CD4-positive, alpha-beta T cell treated with Interleukin-21 for 1 hour (primary cell): ENCODE data around the gene OR51E1.
A peak's percentile ranks its signal among the peaks of the same experiment; 100 is the strongest.

ENCODE experiments used
- DNase-seq: peaks from one replicate; pipeline ENCODE4 v3.0.0-alpha.2; 2020

Gene OR51E1

DNA sequence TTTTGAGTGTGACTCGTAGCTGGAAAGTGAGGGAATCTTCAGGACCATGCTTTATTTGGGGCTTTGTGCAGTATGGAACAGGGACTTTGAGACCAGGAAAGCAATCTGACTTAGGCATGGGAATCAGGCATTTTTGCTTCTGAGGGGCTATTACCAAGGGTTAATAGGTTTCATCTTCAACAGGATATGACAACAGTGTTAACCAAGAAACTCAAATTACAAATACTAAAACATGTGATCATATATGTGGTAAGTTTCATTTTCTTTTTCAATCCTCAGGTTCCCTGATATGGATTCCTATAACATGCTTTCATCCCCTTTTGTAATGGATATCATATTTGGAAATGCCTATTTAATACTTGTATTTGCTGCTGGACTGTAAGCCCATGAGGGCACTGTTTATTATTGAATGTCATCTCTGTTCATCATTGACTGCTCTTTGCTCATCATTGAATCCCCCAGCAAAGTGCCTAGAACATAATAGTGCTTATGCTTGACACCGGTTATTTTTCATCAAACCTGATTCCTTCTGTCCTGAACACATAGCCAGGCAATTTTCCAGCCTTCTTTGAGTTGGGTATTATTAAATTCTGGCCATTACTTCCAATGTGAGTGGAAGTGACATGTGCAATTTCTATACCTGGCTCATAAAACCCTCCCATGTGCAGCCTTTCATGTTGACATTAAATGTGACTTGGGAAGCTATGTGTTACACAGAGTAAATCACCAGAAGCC, 11.0 kb downstream of the OR51E1 start:
- DNase-seq = no peak

DNA sequence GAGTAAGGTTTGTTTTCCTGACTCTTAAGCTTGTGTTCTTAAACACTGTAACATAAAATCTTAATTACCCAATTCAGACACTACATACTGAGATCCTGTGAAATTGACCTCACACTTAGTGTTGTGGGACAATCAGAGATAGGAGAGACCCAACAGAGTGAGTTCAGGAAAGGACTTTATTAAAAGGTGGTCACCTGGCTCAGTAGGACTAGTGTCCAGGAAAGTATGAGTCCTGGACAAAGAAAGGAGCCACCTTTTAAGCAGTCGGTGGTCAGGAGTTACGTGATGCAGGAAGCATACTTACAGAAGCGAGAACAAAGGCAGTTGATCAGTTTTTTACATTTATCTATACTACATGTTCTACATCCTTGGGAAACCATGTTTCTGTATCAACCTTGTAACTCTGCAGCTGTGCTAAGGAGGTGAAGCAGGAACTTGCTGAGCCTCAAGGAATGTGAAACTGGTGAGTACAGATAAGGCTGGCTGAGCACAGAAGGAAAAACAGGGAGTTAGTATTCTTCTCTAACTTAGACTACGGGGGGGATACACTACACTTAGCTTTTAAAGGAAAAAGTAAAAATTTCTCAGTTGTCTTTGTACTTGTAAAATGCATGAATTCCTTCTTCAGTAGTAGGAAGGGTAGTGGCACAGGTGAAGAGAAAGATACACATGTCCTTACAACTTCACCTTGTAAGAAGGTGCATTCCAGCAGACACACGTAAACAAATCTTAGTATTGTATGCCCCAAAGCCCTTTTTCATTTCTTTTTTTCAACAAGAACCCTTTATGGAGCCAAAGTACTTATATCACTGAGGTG, 15.1 kb downstream of the OR51E1 start:
- DNase-seq = no peak

DNA sequence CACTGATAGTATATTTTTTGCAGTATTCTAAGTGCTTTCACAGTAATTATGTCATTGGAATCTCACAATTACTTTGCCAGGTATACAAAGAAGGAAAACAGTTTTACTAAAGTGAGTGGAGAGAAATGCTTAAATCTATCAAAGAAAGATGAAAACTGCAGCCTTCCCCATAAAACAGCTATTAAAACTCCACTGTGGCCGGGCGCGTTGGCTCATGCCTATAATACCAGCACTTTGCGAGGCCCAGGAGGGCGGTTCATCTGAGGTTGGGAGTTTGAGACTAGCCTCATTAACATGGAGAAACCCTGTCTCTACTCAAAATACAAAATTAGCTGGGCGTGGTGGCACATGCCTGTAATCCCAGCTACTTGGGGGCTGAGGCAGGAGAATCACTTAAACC, 19.1 kb downstream of the OR51E1 start:
- DNase-seq = no peak

DNA sequence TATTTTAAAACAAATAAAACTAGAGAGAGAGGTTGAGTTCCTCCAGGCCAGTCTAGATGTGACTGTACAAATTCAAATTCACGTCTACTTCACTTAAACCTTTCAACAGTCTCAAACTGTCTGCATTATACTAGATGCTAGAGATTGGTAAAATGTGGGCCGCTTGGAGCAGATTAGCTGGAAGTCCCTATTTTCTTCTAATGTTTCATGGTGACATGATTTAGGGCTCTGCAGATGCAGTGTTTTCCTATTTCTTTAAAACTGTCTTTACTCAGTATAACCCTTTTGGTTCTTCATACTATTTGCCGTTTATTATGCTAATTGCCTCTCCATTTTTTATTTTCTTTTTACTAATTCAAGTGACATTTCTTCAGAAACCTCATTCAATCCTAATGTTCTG, 20.4 kb downstream of the OR51E1 start:
- DNase-seq = no peak

DNA sequence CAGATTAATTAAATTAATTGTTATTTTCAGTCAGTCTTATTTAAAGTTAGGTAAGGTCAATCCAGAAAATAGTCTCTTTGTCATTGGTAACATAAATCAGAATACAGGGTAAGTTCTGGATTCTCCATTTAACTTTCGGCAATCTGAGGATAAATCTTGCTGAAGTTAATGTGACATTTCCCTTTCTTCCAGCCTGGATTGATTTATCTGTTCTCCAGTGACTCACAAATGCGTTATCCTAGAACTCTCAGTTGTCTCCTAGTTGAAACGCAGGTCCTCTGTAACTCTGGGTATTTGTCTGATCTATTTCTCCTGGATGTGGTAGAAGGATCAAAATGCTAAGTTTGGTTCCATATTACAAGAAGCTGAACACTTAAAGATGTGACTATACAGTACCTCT, 21.0 kb downstream of the OR51E1 start:
- no peak for DNase-seq

DNA sequence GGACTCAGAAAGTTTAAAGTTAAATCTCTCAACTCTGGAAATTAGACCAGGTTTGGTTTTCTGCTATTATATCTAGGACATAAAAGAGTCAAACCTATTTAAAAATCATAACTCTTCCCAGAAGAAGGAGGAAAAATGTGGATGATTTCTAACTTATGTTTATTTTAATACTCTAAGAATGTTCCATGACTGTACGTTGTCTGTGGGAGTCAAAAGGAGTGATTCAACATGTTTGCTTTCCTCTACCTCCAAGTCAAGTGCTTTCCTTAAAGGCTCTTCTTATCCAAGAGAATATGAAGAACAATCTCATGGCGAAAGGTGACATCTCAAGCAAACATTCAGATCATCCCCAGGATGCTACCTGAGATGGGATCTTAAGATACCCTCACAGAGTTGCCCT, 21.6 kb downstream of the OR51E1 start:
- DNase-seq = no peak

DNA sequence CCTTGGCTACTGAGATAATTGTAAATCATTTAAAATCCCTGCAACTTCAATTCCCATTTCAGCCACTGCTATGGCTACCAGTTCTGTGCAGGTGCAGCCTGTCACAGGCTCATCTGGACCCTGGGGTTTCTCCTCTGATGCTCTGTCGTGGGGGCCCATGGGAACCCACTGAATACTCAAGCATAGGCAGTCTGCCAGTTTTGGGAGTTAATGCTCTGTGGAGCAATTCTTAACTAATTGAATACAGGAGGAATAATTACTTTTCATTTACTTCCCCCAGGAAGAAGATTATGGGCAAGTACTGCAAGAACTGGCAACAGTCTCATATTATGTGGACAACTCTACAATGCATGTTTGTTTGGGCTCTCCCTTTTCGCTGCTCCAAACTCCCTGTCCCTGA, 28.0 kb downstream of the OR51E1 start:
- DNase-seq = no peak

- DNase-seq = no peak
Measured at GRCh38 chr11:4672470-4672869, 28.7 kb downstream of the OR51E1 start.

DNA sequence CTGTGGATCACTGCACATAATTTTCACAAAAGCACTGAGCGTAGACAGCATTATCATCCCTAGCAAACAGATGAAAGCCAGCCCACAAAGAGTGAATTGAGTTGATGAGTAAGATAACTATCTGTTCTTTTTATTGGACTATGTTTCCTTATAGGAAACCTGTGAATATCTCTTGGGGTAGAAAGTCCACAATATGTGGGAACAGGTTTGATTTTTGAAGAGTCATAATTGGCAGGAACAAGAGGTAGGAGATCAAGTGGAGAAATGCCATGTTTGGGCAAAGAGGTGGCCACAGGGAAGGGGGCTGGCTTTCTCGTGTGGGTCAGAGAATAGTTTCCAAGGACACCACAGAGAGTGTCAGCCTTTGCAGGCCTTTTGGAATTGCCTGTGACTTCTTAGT, 30.0 kb downstream of the OR51E1 start:
- DNase-seq = no peak

DNA sequence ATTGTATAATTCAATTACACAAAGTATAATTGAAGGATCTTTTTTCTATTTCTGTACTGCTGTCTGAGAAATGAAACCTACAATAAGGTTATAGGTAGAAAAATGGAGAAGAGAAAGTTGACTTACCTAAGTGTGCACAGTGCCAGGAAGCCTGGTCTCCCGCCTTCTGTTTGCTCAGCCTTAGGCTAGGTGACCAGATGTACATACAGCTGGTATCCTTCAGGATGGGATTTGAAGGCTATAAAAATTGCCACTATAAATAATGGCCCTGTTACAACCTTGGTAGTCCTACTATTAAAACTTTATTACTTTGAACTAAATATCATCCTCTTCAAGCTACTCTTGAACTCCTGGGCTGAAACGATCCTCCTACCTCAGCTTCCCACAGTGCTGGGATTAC, 34.2 kb downstream of the OR51E1 start:
- no peak for DNase-seq

GRCh38 chr11:4680341-4680740, 36.6 kb downstream of the OR51E1 start:
- no peak for DNase-seq

GRCh38 chr11:4682623-4683419, 39.0 kb downstream of the OR51E1 start:
- DNase-seq = no peak

DNA sequence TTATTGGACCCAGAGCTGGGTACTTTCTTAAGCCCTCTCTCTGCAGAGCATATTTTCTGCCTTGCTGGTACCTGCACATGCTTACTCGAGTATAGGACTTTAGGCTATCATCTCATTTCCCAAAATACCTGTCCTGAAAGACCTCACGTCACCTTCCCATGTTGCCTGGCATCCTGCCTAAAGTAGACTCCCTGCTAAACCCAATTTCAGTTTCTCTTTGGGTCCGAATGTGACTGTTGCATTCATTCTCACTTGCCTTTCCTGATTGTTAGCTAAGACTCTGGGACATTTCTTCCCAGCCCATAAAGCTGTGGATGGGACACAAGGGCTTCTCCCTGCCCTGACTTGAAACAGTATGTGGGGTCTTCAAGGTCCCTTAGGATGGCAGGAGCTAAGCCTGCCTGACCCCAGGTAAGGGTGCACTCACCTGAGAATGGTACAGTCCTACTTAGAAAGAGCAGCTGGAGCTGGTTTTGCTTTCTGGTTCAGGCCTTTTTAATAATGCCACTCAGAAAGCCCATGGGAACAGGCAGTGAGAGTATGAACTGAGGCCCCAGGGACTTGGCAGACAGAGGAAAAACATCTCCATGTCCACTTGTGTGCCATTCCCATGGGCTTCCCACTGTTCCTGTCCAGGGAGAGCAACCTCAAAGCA, 41.0 kb downstream of the OR51E1 start:
- no peak for DNase-seq

- DNase-seq = no peak
Measured at GRCh38 chr11:4695442-4695841, 51.7 kb downstream of the OR51E1 start.

- no peak for DNase-seq
Measured at GRCh38 chr11:4697585-4697984, 53.8 kb downstream of the OR51E1 start, which contains the start of gene OR51E2. OR51E2 (minus strand) TSS chr11:4697853; CDS start chr11:4682711, 15,142 bp downstream.

DNA sequence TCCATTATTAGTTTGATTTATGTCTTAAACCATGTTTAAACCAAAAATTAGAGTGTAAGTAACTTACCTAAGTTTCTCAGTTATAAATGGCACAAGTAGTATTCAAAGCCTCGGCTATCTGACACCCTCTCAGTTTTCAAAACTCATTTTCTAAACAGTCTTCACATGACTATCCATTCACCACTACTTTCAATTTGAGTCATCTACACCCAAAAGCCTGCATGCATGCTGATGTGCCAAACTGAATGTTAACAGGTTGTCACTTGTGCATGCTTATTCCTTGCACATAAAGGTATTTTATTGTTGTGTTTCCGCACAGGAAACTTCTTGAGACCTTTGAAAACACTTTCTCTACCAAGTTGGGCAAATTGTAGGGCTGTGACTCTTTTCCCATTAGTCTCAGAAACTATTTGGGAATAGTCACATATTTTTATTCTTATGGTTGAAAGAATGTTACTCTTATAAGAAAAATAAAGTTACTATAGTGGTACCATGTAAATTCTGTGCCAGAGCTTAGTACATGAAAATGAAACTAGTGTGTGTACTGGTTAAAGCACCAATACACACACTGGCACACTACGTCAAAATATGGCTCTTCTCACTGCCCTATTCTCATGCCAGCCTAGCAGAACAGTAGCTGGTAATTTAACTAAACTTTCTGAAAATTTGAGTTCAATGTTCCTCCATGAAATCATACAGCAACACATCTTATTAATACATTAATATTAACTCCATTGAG, 56.1 kb downstream of the OR51E1 start:
- peak; percentile 13 for DNase-seq

- DNase-seq = no peak
Measured at GRCh38 chr11:4700436-4700820, 56.6 kb downstream of the OR51E1 start.

DNA sequence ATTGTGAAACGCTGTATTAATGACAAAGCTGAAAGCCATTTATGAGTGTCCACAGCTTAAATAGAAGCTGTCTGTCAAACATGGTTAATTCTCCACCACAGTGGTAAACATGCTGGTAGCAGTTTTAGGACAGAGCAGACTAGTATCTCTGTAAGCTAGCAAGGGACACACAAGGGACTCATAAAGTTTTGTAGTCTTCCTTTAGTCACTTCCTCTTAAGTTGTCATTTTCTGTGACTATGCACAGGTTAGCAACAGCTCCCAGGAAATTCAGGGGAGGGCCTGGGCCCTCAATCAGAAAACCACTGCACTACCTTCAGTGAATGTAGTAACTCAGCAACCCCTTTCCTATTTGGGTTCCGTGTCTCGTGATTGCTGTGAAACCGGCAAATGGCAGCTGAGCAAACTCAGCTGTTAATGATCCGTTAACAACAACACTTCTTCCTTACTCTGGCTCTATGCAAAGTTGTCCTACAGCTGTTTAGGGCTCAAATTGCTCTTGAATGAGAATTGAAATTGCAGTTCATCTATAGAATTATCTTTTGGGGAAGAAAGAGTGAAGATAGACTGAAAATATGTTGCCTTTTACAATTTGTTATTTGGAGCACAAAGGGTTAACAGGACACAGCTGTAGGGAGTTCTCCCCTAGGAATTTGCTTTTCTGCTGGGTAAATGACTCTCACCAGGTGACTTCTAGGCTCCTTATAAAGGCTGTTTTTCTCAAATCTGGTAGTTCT, 60.4 kb downstream of the OR51E1 start, which contains the start of gene MMP26:
TSS of gene MMP26 (plus strand) at position 731 of the 736 bp plus-strand sequence.
- no peak for DNase-seq

GRCh38 chr11:4704790-4705334, 61.1 kb downstream of the OR51E1 start:
- no peak for DNase-seq
